DMS114 treated with DMSO at 0.1 percent for 48 hours (cell line): ENCODE measurements around the gene WNT9A.
"Not testable (repeated sequence)": the region's sequence is repeated elsewhere in the genome, so short reads cannot be mapped to it uniquely, and the experiment has no call there.

ENCODE experiments used
- DNase-seq: peaks from one replicate; lab custom pipeline; 2025; ENCODE audit not compliant: unreplicated experiment; lab: John Stamatoyannopoulos, UW

Gene WNT9A

DNA sequence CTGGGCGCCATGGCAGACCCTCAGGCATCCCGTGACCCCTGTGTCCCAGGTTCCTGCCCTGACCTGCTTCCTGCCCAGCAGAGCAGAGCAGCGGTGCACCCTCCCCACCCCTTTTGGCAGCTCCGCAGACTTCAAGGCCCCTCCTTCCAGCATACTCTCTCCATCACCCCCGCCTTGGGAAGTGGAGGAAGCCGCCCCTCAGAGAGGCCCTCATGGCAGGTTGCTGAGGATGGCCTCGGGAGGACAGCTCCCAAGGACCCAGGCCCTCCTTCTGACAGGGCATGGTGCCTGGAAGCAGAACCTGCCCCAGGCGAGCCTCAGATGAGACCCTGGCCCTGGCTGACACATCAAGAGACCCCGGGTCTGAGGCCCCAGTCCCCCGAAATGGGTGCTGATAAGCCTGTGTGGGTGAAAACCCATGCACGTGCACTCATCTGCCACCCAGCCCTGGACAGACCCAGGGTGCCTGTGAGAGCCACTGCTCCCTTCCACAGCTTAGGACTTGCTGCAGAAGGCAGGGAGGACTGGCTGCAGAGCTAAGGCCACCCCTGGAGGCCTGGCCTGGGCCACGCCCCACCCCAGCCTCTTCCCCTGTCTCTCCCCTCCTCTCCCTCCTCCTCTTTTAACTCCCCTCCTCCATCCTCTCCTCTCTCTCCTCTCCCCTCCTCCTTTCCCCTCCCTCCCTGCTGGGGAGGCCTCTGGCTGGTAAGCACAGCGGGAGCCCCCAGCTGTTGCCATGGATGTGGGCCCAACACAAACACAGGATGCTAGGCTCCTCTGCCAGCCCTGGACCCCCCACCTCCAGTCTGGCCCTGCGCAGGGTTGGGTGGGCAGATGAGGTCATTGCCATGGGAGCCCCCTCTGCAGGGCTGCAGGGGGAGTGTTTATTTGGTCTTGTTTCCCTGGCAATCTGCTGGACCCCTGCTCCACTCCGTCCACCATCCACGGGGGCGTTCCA, 33.7 kb downstream of the WNT9A start:
- no peak for DNase-seq

DNA sequence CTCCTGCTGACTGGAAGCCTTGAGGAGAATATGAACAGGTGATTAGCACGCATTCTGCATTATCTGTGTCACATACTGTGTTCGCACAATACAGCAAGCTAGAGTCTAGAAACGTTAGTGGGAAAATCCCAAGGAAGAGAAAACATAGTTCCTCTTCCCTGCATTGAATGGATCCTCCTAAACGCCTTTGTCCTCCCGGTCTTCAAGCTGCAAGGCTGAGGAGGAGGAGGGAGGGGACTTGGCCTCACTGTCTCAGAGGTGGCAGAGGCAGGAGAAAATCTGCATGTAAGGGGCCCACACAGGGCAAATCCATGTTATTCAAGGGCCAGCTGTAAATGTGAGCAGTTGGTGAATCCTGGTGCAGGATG, 34.4 kb downstream of the WNT9A start:
- DNase-seq: no peak

DNA sequence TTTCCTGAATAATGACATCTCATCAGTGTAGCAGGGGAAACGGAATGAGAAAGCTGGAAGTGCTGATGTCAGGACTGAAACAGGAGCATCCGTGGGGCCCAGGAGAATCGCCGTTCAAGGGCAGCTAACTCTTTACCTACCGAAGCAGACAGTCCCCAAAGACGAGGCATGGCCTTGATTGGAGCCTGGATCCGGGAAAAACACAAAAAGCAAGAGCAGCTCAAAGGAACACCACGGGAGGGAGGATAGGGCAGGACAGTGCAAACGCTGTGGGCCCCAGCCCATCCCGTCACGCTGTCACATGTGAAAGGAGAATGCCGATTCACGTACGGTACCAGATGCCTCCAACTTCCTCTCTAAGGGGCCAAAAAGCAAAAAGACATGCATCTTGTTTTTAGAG, 34.9 kb downstream of the WNT9A start:
- no peak for DNase-seq

DNA sequence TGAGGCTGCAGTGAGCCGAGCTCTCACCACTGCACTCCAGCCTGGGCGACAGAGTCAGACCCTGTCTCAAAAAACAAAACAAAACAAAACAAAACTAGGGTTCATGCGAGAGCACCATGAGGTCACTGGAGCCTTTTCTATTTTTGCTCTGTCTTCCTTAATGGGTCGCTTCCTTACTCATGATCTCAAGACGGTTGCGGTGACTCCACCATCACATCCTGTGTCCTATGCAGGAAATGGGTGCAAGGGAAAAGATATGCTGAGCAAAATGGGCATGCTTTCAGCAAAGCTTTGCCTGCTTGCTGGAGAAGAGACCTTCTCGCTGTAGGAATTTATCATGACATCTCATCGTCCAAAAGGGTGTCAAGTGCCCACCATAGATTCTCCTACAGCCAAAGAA, 36.4 kb downstream of the WNT9A start:
- DNase-seq: no peak

DNA sequence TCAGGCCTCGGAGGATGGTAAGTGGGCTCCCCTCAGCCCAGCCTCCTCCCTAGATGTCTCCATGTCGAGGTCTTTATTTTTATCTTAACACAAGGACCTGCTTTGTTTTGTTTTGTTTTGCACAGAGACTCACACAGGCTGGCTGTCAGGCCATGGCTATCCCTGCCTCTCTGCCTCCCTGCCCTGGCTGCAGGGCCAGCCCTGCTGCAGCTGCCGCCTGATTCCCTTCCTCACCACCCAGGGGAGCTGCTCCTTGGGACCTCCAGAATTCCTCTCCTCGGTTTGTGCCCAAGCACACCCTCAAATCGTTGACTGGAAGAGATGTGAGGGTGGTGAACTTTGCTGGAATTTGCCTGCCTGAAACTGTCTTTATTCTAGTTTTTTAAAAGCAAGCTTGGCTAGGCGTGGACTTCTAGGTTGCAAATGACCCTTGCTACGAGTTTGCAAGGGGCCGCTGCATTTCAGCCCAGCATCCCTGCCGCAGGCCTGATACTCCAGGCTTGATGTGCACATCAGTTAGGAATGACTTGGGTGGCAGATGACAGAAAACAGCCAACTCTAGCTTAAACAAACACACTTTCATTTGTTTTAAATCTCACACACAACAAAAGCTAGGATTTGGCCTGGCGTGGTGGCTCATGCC, 37.1 kb downstream of the WNT9A start:
- DNase-seq: no peak

DNA sequence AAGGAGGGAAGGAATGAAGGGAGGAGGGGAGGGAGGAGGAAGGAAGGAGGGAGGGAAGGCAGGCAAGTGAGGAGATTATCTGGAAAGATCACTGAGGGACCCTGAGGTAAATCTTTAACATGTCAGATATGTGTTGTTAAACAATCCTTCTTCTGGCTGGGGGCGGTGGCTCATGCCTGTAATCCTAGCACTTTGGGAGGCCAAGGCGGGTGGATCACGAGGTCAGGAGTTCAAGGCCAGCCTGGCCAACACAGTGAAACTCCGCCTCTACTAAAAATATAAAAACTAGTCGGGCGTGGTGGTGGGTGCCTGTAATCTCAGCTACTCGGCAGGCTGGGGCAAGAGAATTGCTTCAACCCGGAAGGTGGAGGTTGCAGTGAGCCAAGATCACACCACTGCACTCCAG, 37.8 kb downstream of the WNT9A start:
- DNase-seq: not testable (repeated sequence)

DNA sequence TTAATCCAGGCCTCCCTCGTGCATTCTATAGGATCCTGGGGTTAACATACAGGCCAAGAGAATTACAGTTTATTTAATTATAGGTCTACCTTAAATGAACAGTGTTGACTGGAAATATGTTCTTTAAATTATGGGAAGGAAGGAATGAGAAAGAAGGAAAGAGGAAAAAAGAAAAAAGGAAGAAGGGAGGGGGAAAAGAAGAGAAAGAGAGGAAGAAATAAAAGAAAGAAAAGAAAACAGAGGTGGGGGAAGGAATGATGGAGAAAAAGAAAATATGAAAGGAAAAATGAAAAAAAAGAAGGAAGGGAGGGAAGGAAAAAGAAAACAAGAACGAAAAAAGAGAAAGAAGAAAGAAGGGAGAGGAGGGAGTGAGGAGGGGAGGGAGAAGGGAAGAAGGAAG, 38.5 kb downstream of the WNT9A start:
- DNase-seq: no peak

DNA sequence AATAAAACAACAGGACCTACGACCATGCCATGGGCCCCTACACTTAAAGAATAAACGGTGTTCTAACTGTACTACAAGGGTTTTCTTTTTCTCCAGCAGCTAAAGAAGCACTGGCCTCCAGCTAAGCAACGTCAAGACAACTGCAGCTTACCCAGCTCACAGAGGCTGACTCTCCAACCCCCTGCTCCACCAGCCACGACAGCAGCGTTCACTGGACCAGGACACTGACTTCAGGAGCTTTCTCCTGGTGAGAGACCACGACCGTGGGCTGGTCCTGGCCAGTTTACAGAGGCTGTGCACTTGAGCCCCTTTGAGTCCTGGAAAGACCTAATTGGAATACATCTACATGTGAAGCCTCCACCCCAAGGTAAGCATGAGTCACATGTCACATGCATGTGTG, 39.4 kb downstream of the WNT9A start:
- no peak for DNase-seq

DNA sequence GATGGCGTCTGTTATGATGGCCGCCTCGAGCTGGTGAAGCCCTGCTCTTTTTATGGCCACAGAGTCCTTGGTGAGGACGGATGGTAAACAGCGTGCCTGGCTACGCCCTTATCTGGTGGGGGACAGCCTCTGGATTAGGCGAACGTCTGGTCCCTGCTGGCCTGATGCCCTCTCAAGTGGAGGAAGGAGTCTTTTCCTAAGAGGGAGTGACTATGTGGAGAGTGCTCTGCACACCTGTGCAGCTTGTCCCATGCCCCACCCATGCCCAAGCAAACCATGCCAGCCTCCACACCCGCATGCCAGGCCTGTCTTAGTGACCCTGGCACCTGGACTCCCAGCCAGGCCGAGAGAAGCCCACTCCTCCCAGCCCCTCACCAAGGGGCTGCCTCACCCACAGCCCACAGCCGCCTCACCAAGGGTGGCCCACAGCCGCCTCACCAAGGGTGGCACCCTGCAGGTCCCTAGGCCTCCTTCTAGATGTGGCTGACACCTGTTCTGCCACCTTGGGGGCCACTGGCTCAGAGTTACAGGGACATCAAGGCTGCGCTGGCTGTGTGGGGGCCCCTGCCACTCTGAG, 40.2 kb downstream of the WNT9A start:
- no peak for DNase-seq

DNA sequence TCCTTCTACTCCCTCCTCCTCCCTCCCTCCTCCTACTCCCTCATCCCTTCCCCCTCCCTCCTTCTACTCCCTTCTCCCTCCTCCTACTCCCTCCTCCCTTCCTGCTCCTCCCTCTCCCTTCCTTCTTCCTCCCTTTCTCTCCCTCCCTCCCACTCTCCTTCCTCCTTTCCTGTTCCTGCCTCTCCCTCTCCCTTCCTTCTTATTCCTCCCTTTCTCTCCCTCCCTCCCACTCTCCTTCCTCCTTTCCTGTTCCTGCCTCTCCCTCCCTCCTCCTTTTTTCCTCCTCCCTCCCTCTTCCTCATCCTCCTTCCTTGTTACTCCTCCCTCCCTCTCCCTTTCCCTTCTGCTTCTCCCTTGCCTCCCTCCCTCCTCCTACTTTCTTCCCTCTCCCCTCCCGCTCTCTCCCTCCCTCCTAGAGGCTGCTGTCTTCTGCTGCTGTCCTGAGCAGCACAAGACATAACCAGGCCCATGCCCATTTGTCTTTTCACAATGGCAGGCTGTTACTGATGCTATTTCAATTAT, 41.1 kb downstream of the WNT9A start:
- DNase-seq: no peak

DNA sequence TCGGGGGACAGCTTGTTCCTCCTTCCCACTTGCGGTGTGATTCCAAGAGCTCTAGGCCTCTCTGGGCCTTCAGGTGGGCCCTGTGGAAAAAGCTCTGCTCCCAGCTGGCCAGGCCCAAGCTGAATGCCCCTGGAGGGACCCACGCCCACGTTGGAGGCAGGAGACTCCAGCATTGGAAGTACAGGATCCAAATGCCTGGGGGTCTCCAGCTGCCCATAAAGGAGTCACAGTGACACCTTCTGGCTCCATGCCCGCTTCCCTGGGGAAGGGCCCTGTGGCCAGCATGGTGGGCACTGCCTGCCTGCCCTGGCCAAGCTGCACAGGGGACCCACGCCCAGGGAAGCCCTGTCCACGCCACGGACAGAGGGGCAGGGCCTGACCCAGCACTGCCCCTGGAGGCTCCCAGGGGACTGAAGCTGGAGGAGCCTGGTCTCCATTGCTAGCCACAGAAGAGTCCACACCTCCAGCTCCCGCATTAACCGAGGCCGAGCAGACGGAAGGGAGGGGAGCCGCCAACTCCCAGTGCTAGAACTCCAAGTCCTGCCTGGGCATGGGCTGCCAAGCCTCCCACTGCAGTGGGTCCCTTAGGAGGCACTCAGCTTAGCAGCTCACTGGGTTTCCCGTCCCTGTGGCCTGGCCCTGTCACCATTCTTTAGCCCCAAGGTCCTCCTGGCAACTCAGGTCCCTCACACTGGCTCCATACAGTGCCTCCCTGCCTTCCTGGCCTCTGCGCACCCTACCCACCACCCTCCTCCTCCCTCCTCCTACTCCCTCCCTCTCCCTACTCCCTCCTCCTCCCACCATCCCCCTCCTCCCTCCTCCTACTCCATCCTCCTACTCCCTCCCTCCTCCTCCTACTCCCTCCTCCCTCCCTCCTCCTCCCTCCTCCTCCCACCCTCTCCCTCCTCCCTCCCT, 41.9 kb downstream of the WNT9A start:
- DNase-seq: no peak

DNA sequence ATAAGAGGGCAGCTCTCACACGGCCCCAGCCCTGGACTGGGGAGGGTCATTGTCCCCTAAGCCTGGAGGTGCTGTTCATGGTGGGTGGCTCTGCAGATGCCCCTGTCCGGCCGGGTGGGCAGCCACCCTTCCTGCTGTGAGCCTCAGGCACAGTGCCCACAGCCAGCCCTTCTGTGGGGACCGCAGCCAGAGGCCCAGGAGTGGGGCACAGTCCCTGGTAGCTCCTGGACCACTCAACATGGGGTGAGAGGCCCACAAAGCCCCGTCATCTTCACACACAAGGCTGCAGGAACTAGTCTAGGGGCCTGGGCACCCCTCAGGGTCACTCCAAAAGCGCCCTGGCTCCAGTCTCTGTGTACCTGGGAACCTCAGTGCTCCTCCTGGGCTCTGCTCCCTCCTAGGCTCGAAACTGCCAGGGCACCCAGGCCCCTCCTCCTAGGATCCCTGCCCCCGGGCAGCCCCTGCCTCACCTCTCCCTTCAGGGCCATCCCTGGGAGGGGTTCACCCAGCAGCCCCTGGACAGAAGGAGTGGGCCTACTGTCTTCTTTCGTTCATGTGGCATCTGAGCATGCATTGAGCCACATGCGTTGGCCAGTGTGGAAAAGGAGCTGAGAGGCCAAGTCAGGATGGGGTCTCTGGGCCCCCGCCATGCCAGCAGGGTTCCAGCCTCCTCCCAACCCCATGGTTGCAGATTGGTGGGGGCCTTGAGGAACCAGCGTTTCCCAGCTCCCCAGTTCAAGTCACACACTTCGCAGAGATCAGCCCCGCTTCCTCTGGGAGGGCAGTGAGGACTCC, 43.0 kb downstream of the WNT9A start:
- no peak for DNase-seq

DNA sequence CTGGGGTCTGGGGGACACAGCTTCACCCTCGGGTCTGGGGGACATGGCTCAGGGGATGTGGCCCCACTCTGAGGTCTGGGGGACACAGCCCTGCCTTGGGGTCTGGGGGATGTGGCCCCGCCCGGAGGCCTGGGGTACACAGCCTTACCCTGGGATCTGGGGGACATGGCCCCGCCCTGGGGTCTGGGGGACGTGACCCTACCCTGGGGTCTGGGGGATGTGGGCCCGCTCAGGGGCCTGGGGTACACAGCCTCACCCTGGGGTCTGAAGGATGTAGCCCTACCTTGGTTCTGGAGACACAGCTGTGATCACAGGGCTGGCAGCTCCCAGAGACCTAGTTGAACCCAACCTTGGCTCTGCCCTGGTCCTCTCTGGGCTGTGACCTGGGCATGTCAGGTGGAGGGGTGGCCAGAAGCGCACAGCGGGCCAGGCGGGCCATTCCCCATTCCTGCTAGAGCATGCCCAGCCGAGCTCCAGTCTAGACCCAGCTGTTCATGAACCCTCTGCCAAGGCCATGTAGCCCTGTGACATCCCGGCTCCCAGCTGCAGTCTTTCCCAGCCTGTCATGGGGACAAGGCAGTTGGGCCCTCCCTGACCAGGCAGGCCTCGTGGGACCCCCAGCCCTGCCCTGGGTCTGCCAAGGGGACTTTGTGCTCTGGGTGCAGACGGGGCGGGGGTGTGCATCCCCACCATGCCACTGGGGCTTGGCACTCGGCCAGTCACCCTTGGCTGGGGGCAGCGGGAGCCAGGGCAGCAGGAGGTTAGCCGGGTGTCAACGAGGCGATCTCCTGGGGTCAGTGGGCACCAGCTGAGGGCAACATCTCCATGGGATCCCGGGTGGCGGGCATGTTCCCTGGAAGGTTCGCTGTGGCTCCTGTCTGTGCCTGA, 43.9 kb downstream of the WNT9A start:
- DNase-seq: no peak

DNA sequence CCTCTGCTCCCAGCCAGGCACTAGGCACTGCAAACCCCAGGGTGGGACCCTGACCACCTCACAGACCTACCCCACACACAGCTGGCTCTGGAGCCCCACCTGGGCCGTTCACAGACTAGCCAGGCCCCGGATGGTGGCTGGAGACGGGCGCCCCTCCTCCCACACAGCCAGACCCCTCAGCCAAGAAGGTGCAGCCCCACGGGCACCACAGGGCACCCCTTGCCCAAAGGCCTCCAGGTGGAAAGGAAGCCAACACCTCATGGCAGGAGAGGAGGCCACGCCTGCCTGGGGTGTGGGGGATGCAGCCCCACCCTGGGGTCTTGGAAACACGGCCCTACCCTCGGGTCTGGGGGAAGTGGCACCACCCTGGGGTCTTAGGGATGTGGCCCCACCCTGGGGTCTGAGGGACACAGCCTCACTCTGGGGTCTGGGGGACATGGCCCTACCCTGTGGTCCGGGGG, 44.6 kb downstream of the WNT9A start:
- no peak for DNase-seq

DNA sequence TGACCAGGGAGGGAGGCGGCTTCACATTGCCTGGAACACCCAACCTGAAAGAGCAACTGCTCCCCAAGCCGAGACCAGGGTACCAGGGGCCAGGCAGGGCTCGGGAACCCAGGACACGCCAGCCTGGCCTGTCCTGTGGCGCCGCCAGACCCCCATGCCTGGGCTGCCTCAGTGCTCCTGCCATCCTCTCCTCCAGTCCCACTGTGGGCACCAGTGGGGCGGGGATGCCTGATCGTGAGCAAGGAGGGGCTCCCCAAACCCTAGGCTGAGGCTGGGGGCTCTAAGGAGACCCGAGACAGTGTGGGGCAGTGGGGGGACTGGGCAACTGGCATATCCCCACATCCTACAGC, 45.1 kb downstream of the WNT9A start:
- DNase-seq: no peak

DNA sequence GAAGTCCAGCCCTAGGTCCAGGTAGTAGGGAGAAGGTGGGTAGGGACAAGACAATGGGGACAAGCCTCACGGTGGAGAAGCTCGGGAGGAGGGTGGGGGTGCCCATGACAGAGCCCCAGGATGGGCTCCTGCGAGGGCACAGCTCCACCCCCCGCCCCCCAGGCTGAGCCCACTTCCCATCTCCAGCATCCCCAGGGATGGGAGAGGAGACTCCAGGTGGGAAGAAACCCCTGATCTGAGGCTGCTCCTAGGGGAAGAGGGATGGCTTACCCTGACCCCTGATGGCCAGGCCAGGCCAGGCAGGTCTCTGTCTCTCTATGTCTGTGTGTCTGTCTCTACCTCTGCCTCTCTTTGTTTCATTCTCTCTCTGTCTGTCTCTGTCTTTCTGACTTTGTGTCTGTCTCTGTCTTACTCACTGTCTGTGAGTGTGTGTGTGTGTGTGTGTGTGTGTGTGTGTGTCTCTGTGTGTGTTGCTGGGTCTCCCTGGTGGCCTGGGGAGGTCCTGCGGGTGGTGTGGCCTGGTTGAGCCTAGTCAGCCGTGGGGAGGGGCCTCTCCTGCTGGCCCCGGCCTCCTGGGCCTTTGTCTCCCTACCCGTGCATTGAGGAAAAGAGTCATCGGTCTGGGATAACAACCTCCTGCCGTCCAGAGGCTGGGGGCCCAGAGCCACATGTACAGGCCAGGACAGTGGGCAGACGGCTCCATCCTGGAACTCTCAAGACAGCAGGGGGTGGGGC, 45.7 kb downstream of the WNT9A start:
- no peak for DNase-seq

DNA sequence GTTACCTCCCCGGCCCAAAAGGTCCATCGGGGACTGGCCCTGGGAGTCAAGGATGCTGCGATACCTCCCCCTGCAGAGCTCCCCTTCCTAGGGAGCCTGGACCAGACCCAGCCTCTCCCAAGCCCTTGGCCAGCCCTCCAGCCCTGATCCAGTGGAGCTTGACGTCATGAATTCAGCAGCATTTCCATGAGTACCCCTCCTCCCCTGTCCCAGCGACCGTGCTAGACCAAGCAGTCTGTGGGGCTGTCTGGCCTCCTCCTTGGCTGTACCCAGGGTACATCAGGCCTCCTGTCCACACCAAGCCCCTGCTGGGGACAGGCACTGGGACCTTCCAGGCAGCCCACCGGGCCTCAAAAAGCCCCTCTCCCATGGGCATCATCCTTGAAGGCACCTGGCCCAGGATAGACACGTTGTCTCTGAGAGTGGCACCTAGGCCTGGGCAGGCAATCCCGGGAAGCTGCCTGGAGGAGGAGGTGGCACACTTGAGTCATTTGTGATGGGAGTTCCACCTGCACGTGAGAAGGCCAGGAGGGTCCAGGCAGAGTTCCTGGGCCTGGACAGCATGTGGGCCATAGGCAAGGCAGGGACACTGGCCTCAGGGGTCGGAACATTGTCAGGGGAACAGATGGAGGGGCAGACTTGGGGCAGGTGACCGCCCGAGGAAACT, 46.4 kb downstream of the WNT9A start:
- no peak for DNase-seq

DNA sequence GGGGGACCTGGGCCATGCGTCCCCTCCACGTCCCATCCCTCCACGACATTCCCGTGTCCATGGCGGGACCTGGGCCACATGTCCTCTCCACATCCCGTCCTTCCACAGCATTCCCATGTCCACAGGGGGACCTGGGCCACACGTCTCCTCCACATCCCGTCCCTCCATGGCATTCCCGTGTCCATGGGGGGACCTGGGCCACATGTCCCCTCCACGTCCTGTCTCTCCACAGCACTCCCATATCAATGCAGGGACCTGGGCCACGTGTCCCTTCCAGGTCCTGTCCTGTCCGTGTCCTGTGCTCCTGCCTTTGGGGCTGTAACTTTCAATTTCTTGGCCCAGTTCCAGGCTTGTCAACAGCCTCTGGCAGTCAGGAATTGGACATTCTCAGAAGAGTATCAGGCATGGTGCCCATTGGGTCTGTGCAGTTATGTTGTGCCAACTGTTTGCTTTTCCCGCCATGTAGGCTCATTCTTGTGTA, 47.1 kb downstream of the WNT9A start:
- no peak for DNase-seq
